ENCODE measurements around the gene PAGR1. TPM values are rescaled to one million over a fixed set of nuclear protein-coding genes. Genes with fewer than 3 reads are reported as not detected.

PAGR1 gene
- total RNA-seq, 6 experiments from 2014 or later: 8.5 to 26.1 (median 11.5) TPM

DNA sequence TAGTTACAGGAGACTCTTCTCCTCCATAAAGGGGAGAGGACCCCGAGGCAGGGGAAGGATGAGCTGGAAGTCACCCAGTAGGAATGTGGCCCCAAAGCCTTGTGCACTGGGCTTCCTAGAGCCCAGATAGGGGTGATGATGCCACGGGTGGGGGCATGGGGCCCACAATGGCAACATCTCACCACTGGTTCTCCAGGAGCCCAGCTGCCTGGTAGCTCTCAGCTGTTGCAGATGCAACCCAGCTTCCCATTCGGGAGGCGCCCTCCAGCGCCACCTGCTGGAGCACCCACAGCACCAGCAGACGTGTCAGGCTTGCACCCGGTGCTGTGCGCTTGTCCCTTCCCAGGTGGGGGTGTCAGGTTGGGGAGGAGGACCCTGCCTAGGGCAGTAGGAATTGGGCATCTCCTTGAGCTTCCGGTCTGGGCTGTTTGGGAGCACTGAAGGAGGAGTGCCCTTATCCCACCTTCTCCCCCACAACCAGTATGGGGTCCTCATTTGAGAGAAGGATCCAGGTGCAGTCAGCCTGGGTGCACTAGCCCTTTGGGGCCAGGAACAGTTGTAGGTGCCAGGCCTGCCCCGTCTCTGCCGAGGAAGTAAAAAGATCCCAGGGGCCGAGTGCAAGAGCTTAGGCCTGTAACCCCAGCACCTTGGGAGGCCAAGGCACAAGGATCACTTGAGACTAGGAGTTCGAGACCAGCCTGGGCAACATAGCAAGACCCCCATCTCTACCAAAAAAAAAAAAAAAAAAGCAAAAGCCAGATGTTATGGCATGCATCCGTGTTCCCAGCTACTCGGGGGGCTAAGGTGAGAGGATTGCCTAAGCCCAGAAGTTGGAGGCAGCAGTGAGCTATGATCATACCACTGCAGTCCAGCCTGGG is 32.7 kb downstream of the PAGR1 start:
- no peaks in the 10 kb centered on the region for H3K27me3 ChIP-seq
- no peak overlapping the region for H3K27ac ChIP-seq
- TF ChIP-seq, protein P1, sequence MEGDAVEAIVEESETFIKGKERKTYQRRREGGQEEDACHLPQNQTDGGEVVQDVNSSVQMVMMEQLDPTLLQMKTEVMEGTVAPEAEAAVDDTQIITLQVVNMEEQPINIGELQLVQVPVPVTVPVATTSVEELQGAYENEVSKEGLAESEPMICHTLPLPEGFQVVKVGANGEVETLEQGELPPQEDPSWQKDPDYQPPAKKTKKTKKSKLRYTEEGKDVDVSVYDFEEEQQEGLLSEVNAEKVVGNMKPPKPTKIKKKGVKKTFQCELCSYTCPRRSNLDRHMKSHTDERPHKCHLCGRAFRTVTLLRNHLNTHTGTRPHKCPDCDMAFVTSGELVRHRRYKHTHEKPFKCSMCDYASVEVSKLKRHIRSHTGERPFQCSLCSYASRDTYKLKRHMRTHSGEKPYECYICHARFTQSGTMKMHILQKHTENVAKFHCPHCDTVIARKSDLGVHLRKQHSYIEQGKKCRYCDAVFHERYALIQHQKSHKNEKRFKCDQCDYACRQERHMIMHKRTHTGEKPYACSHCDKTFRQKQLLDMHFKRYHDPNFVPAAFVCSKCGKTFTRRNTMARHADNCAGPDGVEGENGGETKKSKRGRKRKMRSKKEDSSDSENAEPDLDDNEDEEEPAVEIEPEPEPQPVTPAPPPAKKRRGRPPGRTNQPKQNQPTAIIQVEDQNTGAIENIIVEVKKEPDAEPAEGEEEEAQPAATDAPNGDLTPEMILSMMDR (IDR thresholded peaks at IDR 0.05): peak; percentile 84 to 95 (median 87)
- TF ChIP-seq POLR2A (IDR thresholded peaks at IDR 0.05): no peak
- peak; percentile 81 to 84 (median 83) for DNase-seq
- WGBS (ENCODE audit: insufficient coverage, low coverage, low lambda C conversion rate, missing lambda C conversion rate): 51% methylated on average over 6 of the region's 15 CpGs
- peak; percentile 84 to 95 (median 89) for ATAC-seq
- H3K4me1 ChIP-seq: no peaks in the 10 kb centered on the region
- H3K4me3 ChIP-seq: no peak overlapping the region
- no peaks in the 10 kb centered on the region for H3K9me3 ChIP-seq
- peaks cover 0 to 22% (median 10%) of the 10 kb centered on the region in 4 donors for H3K36me3 ChIP-seq
- intact Hi-C loops (cut with DNase I): loop anchor here in 1 of 2 donors (5.0 kb wide), 1 partner anchor 36 kb away; the partner anchor contains the start of gene PRRT2

DNA sequence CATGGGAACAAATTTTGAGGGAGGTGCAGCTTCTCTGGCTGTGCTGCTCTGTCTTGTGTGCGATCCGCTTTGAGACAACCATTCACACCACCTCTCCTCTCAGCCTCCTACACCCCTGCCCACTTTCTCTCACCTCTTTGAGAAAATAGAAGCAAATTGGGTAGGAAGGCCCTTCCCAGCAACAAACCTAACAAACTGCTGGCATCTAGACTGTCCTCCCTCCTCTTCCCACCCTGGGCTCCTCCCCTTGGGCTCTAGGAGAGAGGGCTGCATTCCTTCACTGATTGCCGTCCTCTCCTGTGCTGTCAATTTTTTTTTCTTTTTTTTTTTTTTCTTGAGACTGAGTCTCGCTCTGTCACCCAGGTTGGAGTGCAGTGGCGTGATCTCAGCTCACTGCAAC is 33.6 kb downstream of the PAGR1 start:
- TF ChIP-seq, protein P1 (IDR thresholded peaks at IDR 0.05): no peak
- no peak for TF ChIP-seq POLR2A (IDR thresholded peaks at IDR 0.05)
- H3K9me3 ChIP-seq: no peaks in the 10 kb centered on the region
- H3K27ac ChIP-seq: no peak overlapping the region
- ATAC-seq (no peak), DNase-seq (no peak)
- no peaks in the 10 kb centered on the region for H3K27me3 ChIP-seq
- H3K4me3 ChIP-seq: no peak overlapping the region
- intact Hi-C loops (cut with DNase I): loop anchor here in 1 of 2 donors (5.0 kb wide), 1 partner anchor 37 kb away; the partner anchor contains the start of gene PRRT2
- no peaks in the 10 kb centered on the region for H3K4me1 ChIP-seq
- 88% methylated on average over 5 of the region's 5 CpGs for WGBS (ENCODE audit: insufficient coverage, low coverage, low lambda C conversion rate, missing lambda C conversion rate)
- peaks cover 0 to 22% (median 7%) of the 10 kb centered on the region in 4 donors for H3K36me3 ChIP-seq

DNA sequence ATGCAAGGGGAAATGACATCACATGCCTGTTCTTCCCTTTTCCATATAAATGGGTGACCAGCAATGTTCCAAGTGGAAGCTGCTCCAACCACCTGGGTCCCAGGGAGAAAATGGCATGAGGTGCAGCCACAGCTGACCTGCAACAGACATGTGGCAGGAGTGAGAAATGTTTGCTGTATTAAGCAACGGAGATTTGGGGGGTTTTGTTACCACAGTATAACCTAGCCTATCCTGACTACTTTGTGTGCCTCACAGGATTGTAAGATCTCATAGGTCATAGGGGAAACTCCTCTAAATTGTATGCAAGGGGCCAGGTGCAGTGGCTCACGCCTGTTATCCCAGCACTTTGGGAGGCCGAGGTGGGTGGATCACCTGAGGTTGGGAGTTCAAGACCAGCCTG is 35.0 kb downstream of the PAGR1 start:
- WGBS (ENCODE audit: insufficient coverage, low coverage, low lambda C conversion rate, missing lambda C conversion rate): 86% methylated on average over 1 of the region's 3 CpGs
- no peak for ATAC-seq
- intact Hi-C loops (cut with DNase I): no loop called here

DNA sequence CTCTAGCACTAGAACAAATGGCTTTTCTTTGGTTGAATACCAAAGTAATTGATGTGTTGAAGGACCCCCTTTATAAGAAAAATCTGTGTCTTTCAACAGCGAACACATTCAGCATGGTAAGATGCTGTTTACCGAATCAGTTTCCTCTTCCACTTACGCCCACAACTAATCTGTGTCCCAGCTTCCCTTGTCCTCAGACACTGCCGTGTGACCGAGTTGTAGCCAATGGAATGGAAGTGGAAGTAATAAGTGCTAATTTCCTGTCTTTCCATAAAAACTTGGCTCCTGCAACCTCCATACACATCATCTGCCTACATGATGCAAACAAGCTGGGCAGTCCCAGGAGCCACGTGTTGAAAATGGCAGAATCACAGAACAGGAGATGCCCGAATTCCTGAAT is 36.7 kb downstream of the PAGR1 start:
- WGBS (ENCODE audit: insufficient coverage, low coverage, low lambda C conversion rate, missing lambda C conversion rate): 59% methylated on average over 7 of the region's 7 CpGs
- TF ChIP-seq, protein P1 (IDR thresholded peaks at IDR 0.05): no peak
- no peak for TF ChIP-seq POLR2A (IDR thresholded peaks at IDR 0.05)
- DNase-seq (no peak), ATAC-seq (peak; percentile 31 to 66 (median 63))
- no peak overlapping the region for H3K27ac ChIP-seq
- no peak overlapping the region for H3K4me3 ChIP-seq
- H3K36me3 ChIP-seq: peaks cover 0 to 2% (median 0%) of the 10 kb centered on the region in 4 donors
- H3K27me3 ChIP-seq: no peaks in the 10 kb centered on the region
- H3K9me3 ChIP-seq: no peaks in the 10 kb centered on the region
- intact Hi-C loops (cut with DNase I): no loop called here
- no peaks in the 10 kb centered on the region for H3K4me1 ChIP-seq

More for the DNA sequence above, 35.0 kb downstream of the PAGR1 start:
- TF ChIP-seq, protein P1 (IDR thresholded peaks at IDR 0.05): no peak
- TF ChIP-seq POLR2A (IDR thresholded peaks at IDR 0.05): no peak
- Histone ChIP-seq H3K27ac (no peak overlapping the region), H3K36me3 (peaks cover 0 to 18% (median under 1%) of the 10 kb centered on the region in 4 donors), H3K4me1 (no peaks in the 10 kb centered on the region), H3K27me3 (no peaks in the 10 kb centered on the region), H3K4me3 (no peak overlapping the region), H3K9me3 (no peaks in the 10 kb centered on the region)
- no peak for DNase-seq

Measured in right lobe of liver (tissue), 6 donors.